GM23338 (cell line): ENCODE results near the gene CDK18. TPM values are rescaled to one million over a fixed set of nuclear protein-coding genes. Genes with fewer than 3 reads are reported as not detected.

Experiments used
- ATAC-seq: fragments of 200-7000 bp; cut with Tn5 transposase; 3 replicates; pipeline ENCODE4 v1.9.1; 2020
- DNase-seq: peaks from one replicate; pipeline ENCODE4 v3.0.0-alpha.2; 2015; ENCODE audit warnings: low spot score
- H2AFZ ChIP-seq: fragments of 200-600 bp; sonication (generic); 2 replicates; pipeline ENCODE4 v1.8.0; 2016; ENCODE audit warnings: antibody characterized with exemption, mild to moderate bottlenecking, moderate library complexity
- H3F3A ChIP-seq: fragments of 200-600 bp; sonication (generic); replicated peaks from 2 replicates; pipeline ENCODE4 v1.8.0; 2017; ENCODE audit warnings: antibody characterized with exemption, mixed run types, low read depth
- H3K27ac ChIP-seq: fragments of 200-600 bp; sonication (generic); 2 replicates; pipeline ENCODE4 v1.6.1; 2016; ENCODE audit warnings: low read depth
- H3K27me3 ChIP-seq: fragments of 200-600 bp; sonication (generic); 2 replicates; pipeline ENCODE4 v1.8.0; 2016; ENCODE audit warnings: mild to moderate bottlenecking, mixed run types, moderate library complexity; ENCODE audit not compliant: insufficient read depth
- H3K36me3 ChIP-seq: fragments of 200-600 bp; sonication (generic); 2 replicates; pipeline ENCODE4 v1.8.0; 2016; ENCODE audit warnings: mild to moderate bottlenecking; ENCODE audit not compliant: insufficient read depth
- H3K4me1 ChIP-seq: fragments of 200-600 bp; sonication (generic); 2 replicates; pipeline ENCODE4 v1.8.0; 2016; ENCODE audit warnings: mild to moderate bottlenecking, moderate library complexity; ENCODE audit not compliant: insufficient read depth
- H3K4me2 ChIP-seq: fragments of 200-600 bp; sonication (generic); 2 replicates; pipeline ENCODE4 v1.7.1; 2017; ENCODE audit warnings: mixed run types
- H3K4me3 ChIP-seq: fragments of 200-600 bp; sonication (generic); 2 replicates; pipeline ENCODE4 v1.6.1; 2016; ENCODE audit warnings: mixed run types
- H3K79me2 ChIP-seq: fragments of 200-600 bp; sonication (generic); replicated peaks from 2 replicates; pipeline ENCODE4 v1.8.0; 2017; ENCODE audit warnings: mild to moderate bottlenecking; ENCODE audit not compliant: insufficient read depth
- H3K9me2 ChIP-seq: fragments of 200-600 bp; sonication (generic); 2 replicates; pipeline ENCODE4 v1.8.0; 2017; ENCODE audit not compliant: insufficient read depth
- H4K20me1 ChIP-seq: fragments of 200-600 bp; sonication (generic); replicated peaks from 2 replicates; pipeline ENCODE4 v1.8.0; 2017; ENCODE audit warnings: mild to moderate bottlenecking; ENCODE audit not compliant: insufficient read depth
- H3K27ac Mint-ChIP-seq: 2 replicates; pipeline ENCODE4 v1.8.0; 2020; ENCODE audit warnings: inconsistent platforms, mild to moderate bottlenecking, moderate library complexity, mixed read lengths
- H3K27me3 Mint-ChIP-seq: 3 replicates; pipeline ENCODE4 v1.8.0; 2022; ENCODE audit warnings: low read depth, mild to moderate bottlenecking, moderate library complexity, mixed read lengths, inconsistent platforms; ENCODE audit not compliant: insufficient read depth, poor library complexity
- H3K36me3 Mint-ChIP-seq: 3 replicates; pipeline ENCODE4 v1.8.0; 2021; ENCODE audit warnings: low read depth, mild to moderate bottlenecking, inconsistent platforms, moderate library complexity, mixed read lengths
- H3K4me1 Mint-ChIP-seq: 3 replicates; pipeline ENCODE4 v1.8.0; 2020; ENCODE audit warnings: mild to moderate bottlenecking, inconsistent platforms, mixed read lengths
- H3K4me3 Mint-ChIP-seq: 3 replicates; pipeline ENCODE4 v1.8.0; 2021; ENCODE audit warnings: moderate library complexity, mild to moderate bottlenecking, inconsistent platforms, mixed read lengths
- H3K9me3 Mint-ChIP-seq: 3 replicates; pipeline ENCODE4 v1.8.0; 2020; ENCODE audit warnings: moderate library complexity, mild to moderate bottlenecking, inconsistent platforms, mixed read lengths
- CREB1 ChIP-seq: fragments of 250-450 bp; sonication (Bioruptor Pico); IDR thresholded peaks from 2 replicates; pipeline ENCODE4 v1.5.0; 2020; ENCODE audit warnings: low read depth, mild to moderate bottlenecking, moderate library complexity
- CTCF ChIP-seq, 2 experiments: fragments of 200-600 bp in 1 of 2; sonication (generic) in 1 of 2; conservative IDR thresholded peaks; 2 replicates each; pipeline versions ENCODE4 v1.5.1 to v1.6.1; 2016 to 2017; ENCODE audit warnings: antibody characterized with exemption in 2 of 2, low read depth in 2 of 2, mild to moderate bottlenecking in 2 of 2, moderate library complexity in 1 of 2
- ETS1 ChIP-seq: IDR thresholded peaks from 2 replicates; pipeline ENCODE4 v1.6.1; 2016; ENCODE audit warnings: antibody characterized with exemption
- EZH2 ChIP-seq: fragments of 200-600 bp; sonication (generic); IDR thresholded peaks from one replicate; pipeline ENCODE4 v1.8.0; 2017; ENCODE audit warnings: antibody characterized with exemption, mild to moderate bottlenecking, low read depth; ENCODE audit not compliant: unreplicated experiment
- EZH2phosphoT487 ChIP-seq: fragments of 200-600 bp; sonication (generic); IDR thresholded peaks from one replicate; pipeline ENCODE4 v1.8.1; 2018; ENCODE audit warnings: antibody characterized with exemption; ENCODE audit not compliant: unreplicated experiment
- NANOG ChIP-seq: IDR thresholded peaks from 2 replicates; pipeline ENCODE4 v1.6.1; 2016; ENCODE audit warnings: antibody characterized with exemption, borderline replicate concordance
- POLR2AphosphoS5 ChIP-seq: IDR thresholded peaks from 2 replicates; pipeline ENCODE4 v1.6.1; 2016; ENCODE audit warnings: antibody characterized with exemption, low read depth
- REST ChIP-seq: IDR thresholded peaks from one replicate; pipeline ENCODE4 v1.6.1; 2018; ENCODE audit warnings: antibody characterized with exemption; ENCODE audit not compliant: unreplicated experiment
- STAT1 ChIP-seq: IDR thresholded peaks from one replicate; pipeline ENCODE4 v1.6.1; 2016; ENCODE audit warnings: antibody characterized with exemption; ENCODE audit not compliant: unreplicated experiment
- ZNF331 ChIP-seq: fragments of 250-450 bp; sonication (Bioruptor Pico); IDR thresholded peaks from 2 replicates; pipeline ENCODE4 v1.5.0; 2020; ENCODE audit warnings: low read depth, mild to moderate bottlenecking, moderate library complexity
- polyA plus RNA-seq: library from polyadenylated mRNA; unstranded; fragments of >200 nt; fragmentation: Nextera tagmentation; extraction: Ambion mirVana; gene quantifications from 2 replicates; pipeline ENCODE4 v1.2.1, GENCODE V29; 2016
- total RNA-seq: library from RNA; depleted of rRNA; stranded (reverse); fragments of >200 nt; shearing (Covaris generic); gene quantifications from 2 replicates; pipeline ENCODE4 v1.2.3, GENCODE V29; 2014

Gene CDK18
- total and polyA plus RNA-seq, 2 experiments from 2014 or later = 21.1 to 46.5 TPM

- DNase-seq (no peak), ATAC-seq (no peak)
- TF ChIP-seq NANOG (no peak), STAT1 (no peak), EZH2phosphoT487 (no peak), EZH2 (no peak), ETS1 (no peak)
- Histone ChIP-seq H3K27me3 (peaks cover 54% of the 10 kb centered on the region), H3K27ac (no peak overlapping the region), H3K4me1 (peaks cover 6% of the 10 kb centered on the region), H3K4me2 (no peak overlapping the region), H3K9me2 (no peaks in the 10 kb centered on the region), H4K20me1 (no peaks in the 10 kb centered on the region), H3K79me2 (no peaks in the 10 kb centered on the region), H3F3A (0 out of 2 replicates have a peak, but pooled peaks cover 5% of the 10 kb centered on the region), H3K36me3 (no peaks in the 10 kb centered on the region), H3K4me3 (no peak overlapping the region), H2AFZ (no peak overlapping the region)
- no peaks in the 10 kb centered on the region for H3K36me3 Mint-ChIP-seq
- peaks cover 14% of the 10 kb centered on the region for H3K9me3 Mint-ChIP-seq
- peaks cover 9% of the 10 kb centered on the region for H3K4me1 Mint-ChIP-seq
- no peak overlapping the region for H3K27ac Mint-ChIP-seq
- H3K27me3 Mint-ChIP-seq = peaks cover 39% of the 10 kb centered on the region
- H3K4me3 Mint-ChIP-seq = no peak overlapping the region
Measured at GRCh38 chr1:205565799-205566198, 61.3 kb downstream of the CDK18 start.

GRCh38 chr1:205567716-205568115, 63.2 kb downstream of the CDK18 start:
- TF ChIP-seq ETS1 = no peak
- no peak overlapping the region for H3K27ac ChIP-seq
- H3K9me2 ChIP-seq = no peaks in the 10 kb centered on the region
- no peaks in the 10 kb centered on the region for H3K79me2 ChIP-seq
- H3K27me3 Mint-ChIP-seq = peaks cover 47% of the 10 kb centered on the region
- H3K27me3 ChIP-seq = peaks cover 70% of the 10 kb centered on the region
- H3K4me2 ChIP-seq = no peak overlapping the region
- H4K20me1 ChIP-seq = no peaks in the 10 kb centered on the region
- no peak overlapping the region for H2AFZ ChIP-seq
- H3K36me3 ChIP-seq = no peaks in the 10 kb centered on the region
- no peak overlapping the region; the same call in 2 of the 3 replicates for H3K4me3 Mint-ChIP-seq
- no peak overlapping the region for H3K27ac Mint-ChIP-seq
- peaks cover 19% of the 10 kb centered on the region for H3K4me1 Mint-ChIP-seq
- no peak overlapping the region for H3K4me3 ChIP-seq
- H3K4me1 ChIP-seq = peaks cover 11% of the 10 kb centered on the region
- no peaks in the 10 kb centered on the region for H3K9me3 Mint-ChIP-seq
- H3F3A ChIP-seq = 0 out of 2 replicates have a peak, but pooled peaks cover 5% of the 10 kb centered on the region
- ATAC-seq (peak; percentile 12), DNase-seq (peak; percentile 24)
- no peaks in the 10 kb centered on the region for H3K36me3 Mint-ChIP-seq

- ATAC-seq (peak; percentile 57), DNase-seq (peak; percentile 35)
- peak overlapping the region; percentile 72 for H3K4me3 Mint-ChIP-seq
- H3K4me1 ChIP-seq = peaks cover 11% of the 10 kb centered on the region
- H3K27me3 Mint-ChIP-seq = peaks cover 47% of the 10 kb centered on the region
- peak overlapping the region; percentile 87 for H3K4me2 ChIP-seq
- H3K9me3 Mint-ChIP-seq = no peaks in the 10 kb centered on the region
- H3K4me3 ChIP-seq = peak overlapping the region; percentile 61
- H3K27ac ChIP-seq = no peak overlapping the region
- no peaks in the 10 kb centered on the region for H3K36me3 ChIP-seq
- H3K9me2 ChIP-seq = no peaks in the 10 kb centered on the region
- H4K20me1 ChIP-seq = no peaks in the 10 kb centered on the region
- peaks cover 72% of the 10 kb centered on the region for H3K27me3 ChIP-seq
- H3K79me2 ChIP-seq = no peaks in the 10 kb centered on the region
- 0 out of 2 replicates have a peak, but pooled peaks cover 5% of the 10 kb centered on the region for H3F3A ChIP-seq
- peak overlapping the region; percentile 96; the same call in 1 of the 2 replicates for H2AFZ ChIP-seq
- no peak overlapping the region for H3K27ac Mint-ChIP-seq
- H3K4me1 Mint-ChIP-seq = peaks cover 19% of the 10 kb centered on the region
- no peaks in the 10 kb centered on the region for H3K36me3 Mint-ChIP-seq
- TF ChIP-seq REST (no peak), EZH2phosphoT487 (no peak), ETS1 (no peak), CTCF (conservative IDR thresholded peaks at IDR 0.05; ENCODE audit: low read depth in 2 of 2) (no peak), POLR2AphosphoS5 (no peak), EZH2 (no peak), CREB1 (CRISPR knock-in tag) (no peak), ZNF331 (CRISPR knock-in tag) (no peak)
Measured at GRCh38 chr1:205568135-205568468, 63.6 kb downstream of the CDK18 start.
